ENCODE results near the gene RNF166. TPM values are rescaled to one million over a fixed set of nuclear protein-coding genes. Genes with fewer than 3 reads are reported as not detected.

The RNF166 gene
- total RNA-seq, 1 experiment from 2014 or later = 26.5 TPM

DNA sequence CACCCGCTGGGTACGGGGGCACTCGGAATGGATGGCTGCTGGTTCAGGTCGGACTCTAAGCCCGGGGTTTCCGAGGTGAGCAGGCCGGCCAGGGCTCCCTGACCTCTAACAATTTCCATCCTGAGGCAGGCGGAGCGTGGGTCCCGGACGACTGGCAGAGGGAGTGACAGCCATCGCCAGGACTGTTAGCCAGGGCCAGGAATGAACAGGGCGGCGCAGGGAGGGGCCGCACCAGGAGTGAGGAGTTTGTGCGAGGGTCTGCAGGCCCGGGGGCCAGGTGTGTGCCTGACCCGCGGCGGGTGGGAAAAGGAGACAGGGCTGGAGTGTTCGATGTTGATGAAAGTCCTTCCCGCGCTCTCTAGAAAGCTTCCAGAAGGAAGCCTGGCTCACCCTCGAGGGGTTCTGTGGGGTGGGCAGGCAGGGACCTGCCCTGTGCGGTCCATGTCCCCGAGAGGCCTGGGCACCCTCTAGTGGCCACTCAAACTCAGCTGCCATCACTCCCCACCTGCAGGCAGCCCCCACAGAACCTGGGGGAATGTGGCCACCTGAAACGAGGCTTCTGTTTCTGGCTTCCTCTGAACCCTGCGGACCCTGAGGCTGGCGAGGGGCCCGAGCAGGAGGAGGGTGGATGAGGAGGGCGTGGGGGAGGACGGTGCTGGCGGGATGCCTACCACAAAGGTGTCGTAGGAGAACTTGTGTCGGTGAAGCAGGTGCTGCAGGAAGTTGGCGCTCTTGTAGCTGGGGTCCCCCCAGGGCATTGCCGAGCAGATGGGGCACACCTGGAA, 8.2 kb downstream of the RNF166 start:
- Mint-ChIP-seq H3K4me3 (no peak overlapping the region), H3K4me1 (no peaks in the 10 kb centered on the region), H3K9me3 (no peaks in the 10 kb centered on the region), H3K27me3 (ENCODE audit: low read depth) (no peaks in the 10 kb centered on the region), H3K36me3 (ENCODE audit: insufficient read depth in 1 of 3, low read depth in 3 of 3) (peaks cover 2 to 15% (median 14%) of the 10 kb centered on the region in 3 experiments; a peak in 5 of 7 replicates), H3K27ac (no peak overlapping the region)
- Histone ChIP-seq H3K23me2 (ENCODE audit: insufficient read length, low read depth, low read length, poor library complexity, severe bottlenecking) (peaks cover 3% of the 10 kb centered on the region), H3K4ac (ENCODE audit: low read depth, low read length) (no peak overlapping the region), H2BK12ac (ENCODE audit: insufficient read length, low read depth, low read length) (no peak overlapping the region), H4K8ac (replicated peaks; ENCODE audit: insufficient read length, low read depth, low read length) (no peak overlapping the region), H3K4me1 (ENCODE audit: insufficient read depth, low read length) (no peaks in the 10 kb centered on the region), H3T11ph (ENCODE audit: low read length) (no peak overlapping the region), H4K20me1 (ENCODE audit: control insufficient read depth, insufficient read depth, insufficient read length) (no peaks in the 10 kb centered on the region), H3K79me1 (ENCODE audit: insufficient read depth, low read depth, low read length, poor library complexity, severe bottlenecking) (peaks cover 3% of the 10 kb centered on the region), H2BK5ac (ENCODE audit: insufficient read length, low read length) (no peak overlapping the region), H3K56ac (ENCODE audit: insufficient read length, low read depth, low read length) (no peak overlapping the region), H2BK20ac (ENCODE audit: low read depth, low read length, poor library complexity, severe bottlenecking) (no peak overlapping the region), H3K18ac (ENCODE audit: insufficient read length, low read depth, low read length) (no peak overlapping the region), H2AK5ac (ENCODE audit: insufficient read length, low read length) (no peak overlapping the region), H3K9ac (ENCODE audit: extremely low read depth, insufficient read length, low read length) (no peak overlapping the region), H3K14ac (ENCODE audit: insufficient read depth, low read length) (no peak overlapping the region), H2BK15ac (ENCODE audit: low read depth, low read length) (no peak overlapping the region), H3K9me3 (ENCODE audit: control insufficient read depth, low read depth, low read length) (no peaks in the 10 kb centered on the region), H2AFZ (ENCODE audit: low read length) (no peak overlapping the region), H2BK120ac (ENCODE audit: low read depth, low read length, poor library complexity, severe bottlenecking) (no peak overlapping the region), H3K23ac (ENCODE audit: insufficient read length, low read depth, low read length) (no peak overlapping the region), H3K79me2 (ENCODE audit: insufficient read depth, low read length) (no peaks in the 10 kb centered on the region), H4K5ac (ENCODE audit: insufficient read length, low read depth, low read length) (no peak overlapping the region), H3K27me3 (ENCODE audit: insufficient read depth, low read length) (no peaks in the 10 kb centered on the region), H3K4me2 (ENCODE audit: insufficient read depth, insufficient read length, low read length) (no peak overlapping the region), H3K27ac (ENCODE audit: insufficient read length, low read depth, low read length) (no peak overlapping the region), H4K91ac (ENCODE audit: insufficient read length, low read depth, low read length) (no peak overlapping the region)
- DNase-seq = peak; percentile 59
- TF ChIP-seq, protein P1, sequence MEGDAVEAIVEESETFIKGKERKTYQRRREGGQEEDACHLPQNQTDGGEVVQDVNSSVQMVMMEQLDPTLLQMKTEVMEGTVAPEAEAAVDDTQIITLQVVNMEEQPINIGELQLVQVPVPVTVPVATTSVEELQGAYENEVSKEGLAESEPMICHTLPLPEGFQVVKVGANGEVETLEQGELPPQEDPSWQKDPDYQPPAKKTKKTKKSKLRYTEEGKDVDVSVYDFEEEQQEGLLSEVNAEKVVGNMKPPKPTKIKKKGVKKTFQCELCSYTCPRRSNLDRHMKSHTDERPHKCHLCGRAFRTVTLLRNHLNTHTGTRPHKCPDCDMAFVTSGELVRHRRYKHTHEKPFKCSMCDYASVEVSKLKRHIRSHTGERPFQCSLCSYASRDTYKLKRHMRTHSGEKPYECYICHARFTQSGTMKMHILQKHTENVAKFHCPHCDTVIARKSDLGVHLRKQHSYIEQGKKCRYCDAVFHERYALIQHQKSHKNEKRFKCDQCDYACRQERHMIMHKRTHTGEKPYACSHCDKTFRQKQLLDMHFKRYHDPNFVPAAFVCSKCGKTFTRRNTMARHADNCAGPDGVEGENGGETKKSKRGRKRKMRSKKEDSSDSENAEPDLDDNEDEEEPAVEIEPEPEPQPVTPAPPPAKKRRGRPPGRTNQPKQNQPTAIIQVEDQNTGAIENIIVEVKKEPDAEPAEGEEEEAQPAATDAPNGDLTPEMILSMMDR (conservative IDR thresholded peaks at IDR 0.05) = peak; percentile 64
- WGBS (ENCODE audit: extremely low coverage, insufficient read length, low lambda C conversion rate) = no CpG with 5 or more reads among the region's 37 CpGs

Measured in H9 (cell line).